ENCODE data around the gene LRRC75A.
"Not testable (repeated sequence)": the region's sequence is repeated elsewhere in the genome, so short reads cannot be mapped to it uniquely, and the experiment has no call there.

The LRRC75A gene

DNA sequence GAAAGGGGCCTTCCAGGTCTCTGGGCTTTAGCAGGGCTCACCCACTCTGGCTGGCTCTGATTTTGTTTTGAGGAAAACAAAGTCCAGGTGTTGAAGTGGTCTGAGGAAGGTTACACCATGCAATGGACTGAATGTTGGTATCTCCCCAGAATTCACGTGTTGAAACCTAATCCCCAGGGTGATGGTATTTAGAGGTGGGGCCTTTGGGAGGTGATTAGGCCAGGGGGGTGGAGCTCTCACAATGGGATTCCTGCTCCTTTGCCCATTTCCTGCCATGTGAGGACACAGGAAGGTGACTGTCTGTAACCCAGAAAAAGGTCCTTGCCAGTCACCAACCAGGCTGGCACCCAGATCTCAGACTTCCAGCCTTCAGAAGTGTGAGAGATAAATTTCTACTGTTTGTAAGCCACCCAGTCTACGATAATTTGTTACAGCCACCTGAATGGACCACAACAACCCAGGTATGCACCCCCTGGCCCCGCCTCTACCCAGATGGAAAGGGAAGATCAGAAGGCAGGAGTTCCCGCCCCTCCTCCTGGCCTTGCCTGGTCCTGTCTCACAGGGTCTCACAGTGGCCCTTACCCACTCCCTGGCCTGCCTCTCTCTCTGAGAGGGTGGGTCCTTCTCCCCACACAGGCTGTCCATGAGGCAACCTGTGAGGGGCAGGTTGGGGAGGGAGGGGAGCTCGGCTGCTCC lies 32.0 kb downstream of the LRRC75A start:
- Histone ChIP-seq H3K4me3 (no peak overlapping the region), H3K36me3 (peaks cover 0 to 24% (median 4%) of the 10 kb centered on the region in 3 donors), H3K27me3 (no peaks in the 10 kb centered on the region), H3K4me1 (peaks cover 0 to 5% (median 0%) of the 10 kb centered on the region in 4 donors), H3K9me3 (no peaks in the 10 kb centered on the region), H3K27ac (no peak overlapping the region)
- intact Hi-C loops (cut with DNase I; ENCODE audit: low total_unique reads), result no loop called here
- DNase-seq, result no peak
- TF ChIP-seq, protein P1, sequence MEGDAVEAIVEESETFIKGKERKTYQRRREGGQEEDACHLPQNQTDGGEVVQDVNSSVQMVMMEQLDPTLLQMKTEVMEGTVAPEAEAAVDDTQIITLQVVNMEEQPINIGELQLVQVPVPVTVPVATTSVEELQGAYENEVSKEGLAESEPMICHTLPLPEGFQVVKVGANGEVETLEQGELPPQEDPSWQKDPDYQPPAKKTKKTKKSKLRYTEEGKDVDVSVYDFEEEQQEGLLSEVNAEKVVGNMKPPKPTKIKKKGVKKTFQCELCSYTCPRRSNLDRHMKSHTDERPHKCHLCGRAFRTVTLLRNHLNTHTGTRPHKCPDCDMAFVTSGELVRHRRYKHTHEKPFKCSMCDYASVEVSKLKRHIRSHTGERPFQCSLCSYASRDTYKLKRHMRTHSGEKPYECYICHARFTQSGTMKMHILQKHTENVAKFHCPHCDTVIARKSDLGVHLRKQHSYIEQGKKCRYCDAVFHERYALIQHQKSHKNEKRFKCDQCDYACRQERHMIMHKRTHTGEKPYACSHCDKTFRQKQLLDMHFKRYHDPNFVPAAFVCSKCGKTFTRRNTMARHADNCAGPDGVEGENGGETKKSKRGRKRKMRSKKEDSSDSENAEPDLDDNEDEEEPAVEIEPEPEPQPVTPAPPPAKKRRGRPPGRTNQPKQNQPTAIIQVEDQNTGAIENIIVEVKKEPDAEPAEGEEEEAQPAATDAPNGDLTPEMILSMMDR (IDR thresholded peaks at IDR 0.05), result no peak

DNA sequence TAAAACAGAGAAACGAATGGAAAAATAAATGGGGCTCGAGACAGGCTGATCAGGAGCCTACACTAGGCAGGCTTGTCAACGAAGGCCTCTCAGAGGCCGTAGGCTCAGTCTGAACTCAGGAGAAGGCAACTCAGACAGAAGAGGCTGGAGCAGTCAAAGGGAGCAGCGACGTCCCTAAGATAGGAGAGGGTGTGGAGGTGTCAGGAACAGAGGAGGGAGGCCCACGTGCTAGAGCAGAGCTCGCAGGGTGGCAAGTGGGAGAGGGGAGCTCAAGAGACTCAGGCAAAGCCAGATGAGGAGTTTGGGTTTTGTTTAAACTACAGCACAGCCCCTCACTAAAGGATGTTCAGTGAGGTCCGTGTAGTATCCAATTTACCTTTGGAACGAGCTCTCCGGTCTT lies 32.7 kb downstream of the LRRC75A start:
- peaks cover 0 to 5% (median 0%) of the 10 kb centered on the region in 4 donors for H3K4me1 ChIP-seq
- H3K9me3 ChIP-seq, result no peaks in the 10 kb centered on the region
- no peak overlapping the region for H3K4me3 ChIP-seq
- H3K27me3 ChIP-seq, result no peaks in the 10 kb centered on the region
- TF ChIP-seq, protein P1 (IDR thresholded peaks at IDR 0.05), result no peak
- intact Hi-C loops (cut with DNase I; ENCODE audit: low total_unique reads), result no loop called here
- peaks cover 0 to 24% (median 4%) of the 10 kb centered on the region in 3 donors for H3K36me3 ChIP-seq
- no peak overlapping the region for H3K27ac ChIP-seq
- no peak for DNase-seq

DNA sequence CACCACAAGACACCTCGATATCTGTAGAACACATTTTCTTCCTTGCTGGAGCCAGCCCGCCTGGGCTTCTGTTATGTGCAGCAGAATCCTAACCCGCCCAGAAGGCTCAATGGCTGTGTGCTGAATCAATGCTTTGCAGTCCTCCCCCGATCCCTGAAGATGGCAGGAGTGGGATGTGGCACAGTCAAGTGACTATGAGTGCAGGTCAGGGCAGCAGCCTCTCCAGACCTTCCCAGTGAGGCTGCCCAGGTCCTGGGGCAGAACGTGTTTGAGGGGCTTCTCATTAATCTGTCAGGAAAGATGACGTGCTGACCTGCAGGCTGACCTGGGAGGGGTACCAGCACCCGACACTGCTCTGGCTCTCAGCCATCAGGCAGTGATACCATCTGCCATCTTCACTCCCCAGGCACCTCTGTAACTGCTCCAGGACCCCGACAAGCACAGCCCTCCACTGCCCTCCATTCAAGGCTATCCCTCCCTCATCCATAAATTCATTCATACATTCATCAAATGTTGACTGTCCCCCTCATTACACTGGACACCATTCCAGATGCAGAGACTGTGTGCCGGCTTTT lies 35.2 kb downstream of the LRRC75A start:
- H3K36me3 ChIP-seq, result peaks cover 0 to 19% (median 4%) of the 10 kb centered on the region in 3 donors
- TF ChIP-seq, protein P1 (IDR thresholded peaks at IDR 0.05), result no peak
- no peak overlapping the region for H3K27ac ChIP-seq
- no peaks in the 10 kb centered on the region for H3K4me1 ChIP-seq
- H3K4me3 ChIP-seq, result no peak overlapping the region
- DNase-seq, result no peak
- H3K27me3 ChIP-seq, result no peaks in the 10 kb centered on the region
- no peaks in the 10 kb centered on the region for H3K9me3 ChIP-seq
- intact Hi-C loops (cut with DNase I; ENCODE audit: low total_unique reads), result no loop called here

DNA sequence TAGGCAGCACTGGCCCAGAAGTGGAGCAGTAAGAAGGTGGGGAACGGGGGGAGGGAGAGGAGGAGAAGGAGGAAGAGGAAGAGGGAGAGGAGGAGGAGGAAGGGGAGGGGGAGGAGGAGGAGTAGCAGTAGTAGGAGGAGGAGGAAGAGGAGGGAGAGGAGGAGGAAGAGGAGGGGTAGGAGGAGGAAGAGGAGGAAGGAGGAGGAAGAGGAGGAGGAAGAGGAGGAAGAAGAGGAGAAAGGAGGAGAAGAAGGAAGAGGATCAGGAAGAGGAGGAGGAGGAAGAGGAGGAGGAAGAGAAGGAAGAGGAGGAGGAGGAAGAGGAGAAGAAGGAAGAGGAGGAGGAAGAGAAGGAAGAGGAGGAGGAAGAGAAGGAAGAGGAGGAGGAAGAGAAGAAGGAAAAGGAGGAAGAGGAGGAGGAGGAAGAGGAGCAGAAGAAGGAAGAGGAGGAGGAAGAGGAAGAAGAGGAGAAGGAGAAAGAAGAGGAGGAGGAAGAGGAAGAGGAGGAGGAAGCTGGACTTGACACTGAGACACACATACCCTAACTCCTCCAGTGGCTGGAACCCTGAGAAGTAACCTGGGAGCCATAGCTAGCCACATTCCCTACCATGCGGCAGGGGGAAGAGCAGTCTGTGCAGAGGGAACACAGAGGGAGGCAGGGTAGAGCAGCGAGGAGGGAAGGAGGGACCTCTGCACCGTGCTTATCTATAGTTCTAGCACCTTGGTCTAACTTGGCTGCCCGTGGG lies 35.8 kb downstream of the LRRC75A start:
- Histone ChIP-seq H3K27me3 (no peaks in the 10 kb centered on the region), H3K4me3 (no peak overlapping the region), H3K27ac (no peak overlapping the region), H3K36me3 (peaks cover 0 to 13% (median 4%) of the 10 kb centered on the region in 3 donors), H3K4me1 (no peaks in the 10 kb centered on the region), H3K9me3 (no peaks in the 10 kb centered on the region)
- intact Hi-C loops (cut with DNase I; ENCODE audit: low total_unique reads), result no loop called here
- no peak for DNase-seq
- TF ChIP-seq, protein P1 (IDR thresholded peaks at IDR 0.05), result no peak

- Histone ChIP-seq H3K4me1 (no peaks in the 10 kb centered on the region), H3K27ac (no peak overlapping the region), H3K36me3 (peaks cover 0 to 25% (median 0%) of the 10 kb centered on the region in 3 donors), H3K27me3 (no peaks in the 10 kb centered on the region), H3K9me3 (no peaks in the 10 kb centered on the region), H3K4me3 (no peak overlapping the region)
- TF ChIP-seq, protein P1 (IDR thresholded peaks at IDR 0.05), result no peak
- intact Hi-C loops (cut with DNase I; ENCODE audit: low total_unique reads), result loop anchor here (2.0 kb wide), 1 partner anchor 67 kb away; no protein-coding TSS in a partner anchor
- no peak for DNase-seq
These were observed 38.5 kb downstream of the LRRC75A start for GRCh38 chr17:16453493-16453851.

DNA sequence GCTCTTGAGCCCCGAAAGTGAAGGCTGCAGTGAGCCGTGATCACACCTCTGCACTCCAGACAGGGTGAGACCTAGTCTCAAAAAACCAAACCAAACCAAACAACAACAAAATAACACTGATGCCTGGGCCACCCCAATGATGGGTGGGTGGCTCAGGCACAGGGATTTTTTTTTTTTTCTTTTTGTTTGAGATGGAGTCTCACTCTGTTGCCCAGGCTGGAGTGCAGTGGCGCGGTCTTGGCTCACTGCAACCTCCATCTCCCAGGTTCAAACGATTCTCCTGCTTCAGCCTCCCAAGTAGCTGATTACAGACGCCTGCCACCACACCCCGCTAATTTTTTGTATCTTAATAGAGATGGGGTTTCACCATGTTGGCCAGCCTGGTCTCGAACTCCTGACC lies 39.7 kb downstream of the LRRC75A start:
- not testable (repeated sequence) for DNase-seq, H3K9me3 ChIP-seq, H3K27ac ChIP-seq, H3K4me3 ChIP-seq, H3K27me3 ChIP-seq, H3K4me1 ChIP-seq
- intact Hi-C loops (cut with DNase I; ENCODE audit: low total_unique reads), result loop anchor here (2.0 kb wide), 1 partner anchor 69 kb away; no protein-coding TSS in a partner anchor
- peaks cover 0 to 33% (median 11%) of the 10 kb centered on the region in 3 donors for H3K36me3 ChIP-seq

All from tibial artery (tissue), 4 donors.